ENCODE results near the gene LYPD1.
"Not testable (repeated sequence)": the region's sequence is repeated elsewhere in the genome, so short reads cannot be mapped to it uniquely, and the experiment has no call there.

The LYPD1 gene

GRCh38 chr2:132669908-132670495, at the start of gene LYPD1:
TSS of gene LYPD1 (minus strand) at chr2:132670205. CDS start at chr2:132669932, 273 bp downstream.
- no peak for DNase-seq

GRCh38 chr2:132719480-132719879, 49.5 kb upstream of the LYPD1 start:
- DNase-seq = no peak

- DNase-seq = no peak
These were observed 46.9 kb upstream of the LYPD1 start for GRCh38 chr2:132716954-132717353.

- no peak for DNase-seq
These were observed 45.7 kb upstream of the LYPD1 start for GRCh38 chr2:132715386-132716351.

GRCh38 chr2:132703396-132703795, 33.4 kb upstream of the LYPD1 start:
- no peak for DNase-seq

GRCh38 chr2:132701810-132702209, 31.8 kb upstream of the LYPD1 start:
- DNase-seq = no peak

GRCh38 chr2:132699802-132700201, 29.8 kb upstream of the LYPD1 start:
- not testable (repeated sequence) for DNase-seq

GRCh38 chr2:132698347-132698746, 28.3 kb upstream of the LYPD1 start:
- DNase-seq = not testable (repeated sequence)

GRCh38 chr2:132697556-132698205, 27.7 kb upstream of the LYPD1 start:
- DNase-seq = no peak

GRCh38 chr2:132692816-132693215, 22.8 kb upstream of the LYPD1 start:
- DNase-seq = no peak

GRCh38 chr2:132691556-132691955, 21.6 kb upstream of the LYPD1 start:
- DNase-seq = no peak

- no peak for DNase-seq
These were observed 20.8 kb upstream of the LYPD1 start for GRCh38 chr2:132690664-132691303.

GRCh38 chr2:132681766-132682165, 11.8 kb upstream of the LYPD1 start:
- DNase-seq = no peak

- DNase-seq = no peak
These were observed 10.5 kb upstream of the LYPD1 start for GRCh38 chr2:132680544-132680943.

- DNase-seq = no peak
These were observed 8.5 kb upstream of the LYPD1 start for GRCh38 chr2:132678483-132678882.

GRCh38 chr2:132677661-132678060, 7.7 kb upstream of the LYPD1 start:
- DNase-seq = no peak

GRCh38 chr2:132676999-132677398, 7.0 kb upstream of the LYPD1 start:
- no peak for DNase-seq

GRCh38 chr2:132671151-132671835, 1.3 kb upstream of the LYPD1 start:
- DNase-seq = no peak

GRCh38 chr2:132670496-132671150, 618 bp upstream of the LYPD1 start:
- no peak for DNase-seq

GRCh38 chr2:132668987-132669907, 758 bp downstream of the LYPD1 start:
- DNase-seq = no peak

All from CD4-positive, alpha-beta T cell treated with Interleukin-12 subunit alpha and Interleukin-12 subunit beta, for 1 hour (primary cell).